ENCODE measurements around the gene GOPC. TPM values are rescaled to one million over a fixed set of nuclear protein-coding genes. Genes with fewer than 3 reads are reported as not detected.

GOPC gene
- total and polyA plus RNA-seq, 2 donors (not counting 1 experiment from before 2014, with no cell fraction given): 8.9 to 26.7 TPM

DNA sequence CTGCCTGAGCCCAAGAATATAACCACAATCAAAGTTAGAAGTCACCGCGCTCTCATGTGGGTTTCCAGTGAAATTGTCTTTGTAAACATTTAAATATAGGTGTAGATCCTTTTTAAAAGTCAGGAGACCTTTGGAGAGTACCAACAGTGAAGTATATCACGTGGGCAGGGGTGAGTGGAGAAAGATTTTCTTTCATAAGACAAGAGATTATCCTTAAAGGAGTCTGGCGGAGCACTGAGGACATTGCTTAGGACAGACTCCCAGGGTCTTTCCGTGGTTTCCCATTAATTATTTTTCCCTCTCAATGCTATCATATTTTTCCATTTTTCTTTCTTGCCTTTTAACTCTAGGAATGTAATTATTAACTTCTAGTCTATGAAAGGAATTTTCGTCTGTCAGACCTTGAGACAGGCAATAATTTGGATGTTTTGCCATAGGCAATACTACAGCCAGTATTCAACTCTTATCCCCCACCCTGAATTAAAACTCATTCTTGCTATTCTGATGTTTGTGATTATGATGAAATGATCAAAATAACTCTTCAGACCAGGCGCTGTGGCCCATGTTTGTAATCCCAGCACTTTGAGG is 88.4 kb downstream of the GOPC start:
- WGBS (ENCODE audit: insufficient coverage): 50% methylated on average over 1 of the region's 7 CpGs
- Mint-ChIP-seq H3K4me3 (no peak overlapping the region), H3K27ac (no peak overlapping the region), H3K9me3 (ENCODE audit: insufficient read depth) (no peaks in the 10 kb centered on the region), H3K27me3 (peaks cover 27% of the 10 kb centered on the region), H3K4me1 (no peaks in the 10 kb centered on the region)
- H3K36me3 ChIP-seq (replicated peaks in 1 of 2; ENCODE audit: control extremely low read depth in 1 of 2, control insufficient read depth in 1 of 2, extremely low read depth in 1 of 2, insufficient read depth in 2 of 2, low read length in 1 of 2): no peaks in the 10 kb centered on the region
- POLR2A ChIA-PET: no interaction called here
- H3K27ac ChIP-seq (ENCODE audit: low read length in 2 of 2): no peak overlapping the region
- intact Hi-C loops (cut with micrococcal nuclease): no loop called here
- no peak overlapping the region for H3K4me2 ChIP-seq (replicated peaks; ENCODE audit: low read depth, low read length, poor library complexity, severe bottlenecking)
- no peaks in the 10 kb centered on the region for H4K20me1 ChIP-seq (ENCODE audit: control insufficient read depth, insufficient read depth, low read length, poor library complexity, severe bottlenecking)
- ATAC-seq (ENCODE audit: low read depth) (no peak), DNase-seq (no peak)
- no peak overlapping the region for H3K4me3 ChIP-seq (ENCODE audit: control extremely low read depth in 1 of 5, extremely low read depth in 1 of 5, insufficient read depth in 1 of 5, low read depth in 2 of 5, low read length in 4 of 5)
- CTCF ChIA-PET: no interaction called here
- no peak for TF ChIP-seq EZH2 (IDR thresholded peaks at IDR 0.05; ENCODE audit: borderline replicate concordance, insufficient read depth, low read depth, low read length, poor library complexity, severe bottlenecking)
- no peak overlapping the region for H3K9ac ChIP-seq (ENCODE audit: low read length)
- H3K9me3 ChIP-seq (ENCODE audit: control extremely low read depth in 1 of 3, control insufficient read depth in 2 of 3, insufficient read depth in 1 of 3, low read length in 2 of 3): no peaks in the 10 kb centered on the region
- no peaks in the 10 kb centered on the region for H3K4me1 ChIP-seq (ENCODE audit: control insufficient read depth in 2 of 2, insufficient read depth in 2 of 2, low read length in 2 of 2)
- H2AFZ ChIP-seq (ENCODE audit: insufficient read depth, low read depth, low read length, poor library complexity, severe bottlenecking): no peak overlapping the region
- H3K27me3 ChIP-seq (replicated peaks in 1 of 4; ENCODE audit: control extremely low read depth in 1 of 4, control insufficient read depth in 3 of 4, insufficient read depth in 4 of 4, low read length in 3 of 4): no peaks in the 10 kb centered on the region
- no peaks in the 10 kb centered on the region for H3K79me2 ChIP-seq (ENCODE audit: control insufficient read depth, insufficient read depth, low read length)

DNA sequence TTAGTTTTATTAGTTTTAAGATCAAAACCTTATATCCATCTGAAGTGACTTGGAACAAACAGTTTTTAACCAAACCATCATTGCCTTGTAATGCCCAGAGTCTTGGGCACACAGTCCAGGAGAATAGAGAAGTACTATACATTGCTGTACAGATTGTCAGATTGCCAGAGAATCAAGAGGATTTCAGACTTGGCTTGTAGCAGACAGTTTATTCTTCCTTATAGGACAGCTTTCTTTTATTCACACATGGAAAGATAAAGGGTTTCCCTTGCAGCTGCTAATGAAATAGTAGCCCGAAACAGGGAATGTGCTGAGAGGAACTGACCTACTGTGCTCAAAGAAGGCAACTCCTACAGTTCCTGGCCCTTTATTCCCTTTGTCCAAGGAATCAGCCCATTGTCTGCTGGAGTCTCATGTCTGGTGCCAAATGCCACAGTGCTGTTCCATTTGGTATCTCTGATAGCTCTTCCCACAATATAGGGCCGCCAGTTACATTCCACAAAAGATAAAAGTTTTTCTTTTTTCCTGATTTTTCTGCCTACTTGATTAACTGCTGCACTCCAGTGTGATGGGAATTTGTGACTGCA is 89.2 kb downstream of the GOPC start:
- H4K20me1 ChIP-seq (ENCODE audit: control insufficient read depth, insufficient read depth, low read length, poor library complexity, severe bottlenecking): no peaks in the 10 kb centered on the region
- no peaks in the 10 kb centered on the region for H3K79me2 ChIP-seq (ENCODE audit: control insufficient read depth, insufficient read depth, low read length)
- H3K9me3 Mint-ChIP-seq (ENCODE audit: insufficient read depth): no peaks in the 10 kb centered on the region
- no peak overlapping the region for H3K27ac Mint-ChIP-seq
- H3K27me3 ChIP-seq (replicated peaks in 1 of 4; ENCODE audit: control extremely low read depth in 1 of 4, control insufficient read depth in 3 of 4, insufficient read depth in 4 of 4, low read length in 3 of 4): no peaks in the 10 kb centered on the region
- POLR2A ChIA-PET: no interaction called here
- no peak overlapping the region for H3K9ac ChIP-seq (ENCODE audit: low read length)
- no peak overlapping the region for H3K4me2 ChIP-seq (replicated peaks; ENCODE audit: low read depth, low read length, poor library complexity, severe bottlenecking)
- H3K9me3 ChIP-seq (ENCODE audit: control extremely low read depth in 1 of 3, control insufficient read depth in 2 of 3, insufficient read depth in 1 of 3, low read length in 2 of 3): no peaks in the 10 kb centered on the region
- H3K4me3 Mint-ChIP-seq: no peak overlapping the region
- no peak overlapping the region for H3K4me3 ChIP-seq (ENCODE audit: control extremely low read depth in 1 of 5, extremely low read depth in 1 of 5, insufficient read depth in 1 of 5, low read depth in 2 of 5, low read length in 4 of 5)
- H2AFZ ChIP-seq (ENCODE audit: insufficient read depth, low read depth, low read length, poor library complexity, severe bottlenecking): no peak overlapping the region
- DNase-seq: no peak
- no CpG with 5 or more reads among the region's 2 CpGs for WGBS (ENCODE audit: insufficient coverage)
- ATAC-seq (ENCODE audit: low read depth): no peak
- H3K27ac ChIP-seq (ENCODE audit: low read length in 2 of 2): no peak overlapping the region
- TF ChIP-seq EZH2 (IDR thresholded peaks at IDR 0.05; ENCODE audit: borderline replicate concordance, insufficient read depth, low read depth, low read length, poor library complexity, severe bottlenecking): no peak
- TF ChIP-seq, protein P1, sequence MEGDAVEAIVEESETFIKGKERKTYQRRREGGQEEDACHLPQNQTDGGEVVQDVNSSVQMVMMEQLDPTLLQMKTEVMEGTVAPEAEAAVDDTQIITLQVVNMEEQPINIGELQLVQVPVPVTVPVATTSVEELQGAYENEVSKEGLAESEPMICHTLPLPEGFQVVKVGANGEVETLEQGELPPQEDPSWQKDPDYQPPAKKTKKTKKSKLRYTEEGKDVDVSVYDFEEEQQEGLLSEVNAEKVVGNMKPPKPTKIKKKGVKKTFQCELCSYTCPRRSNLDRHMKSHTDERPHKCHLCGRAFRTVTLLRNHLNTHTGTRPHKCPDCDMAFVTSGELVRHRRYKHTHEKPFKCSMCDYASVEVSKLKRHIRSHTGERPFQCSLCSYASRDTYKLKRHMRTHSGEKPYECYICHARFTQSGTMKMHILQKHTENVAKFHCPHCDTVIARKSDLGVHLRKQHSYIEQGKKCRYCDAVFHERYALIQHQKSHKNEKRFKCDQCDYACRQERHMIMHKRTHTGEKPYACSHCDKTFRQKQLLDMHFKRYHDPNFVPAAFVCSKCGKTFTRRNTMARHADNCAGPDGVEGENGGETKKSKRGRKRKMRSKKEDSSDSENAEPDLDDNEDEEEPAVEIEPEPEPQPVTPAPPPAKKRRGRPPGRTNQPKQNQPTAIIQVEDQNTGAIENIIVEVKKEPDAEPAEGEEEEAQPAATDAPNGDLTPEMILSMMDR (IDR thresholded peaks at IDR 0.05): no peak
- intact Hi-C loops (cut with micrococcal nuclease): no loop called here
- H3K27me3 Mint-ChIP-seq: peaks cover 23% of the 10 kb centered on the region
- H3K36me3 ChIP-seq (replicated peaks in 1 of 2; ENCODE audit: control extremely low read depth in 1 of 2, control insufficient read depth in 1 of 2, extremely low read depth in 1 of 2, insufficient read depth in 2 of 2, low read length in 1 of 2): no peaks in the 10 kb centered on the region
- no peaks in the 10 kb centered on the region for H3K4me1 ChIP-seq (ENCODE audit: control insufficient read depth in 2 of 2, insufficient read depth in 2 of 2, low read length in 2 of 2)
- H3K4me1 Mint-ChIP-seq: no peaks in the 10 kb centered on the region
- CTCF ChIA-PET: no interaction called here
